ENCODE results near the gene ATP5F1D. TPM values are rescaled to one million over a fixed set of nuclear protein-coding genes. Genes with fewer than 3 reads are reported as not detected.

ATP5F1D gene
- total RNA-seq, 1 donor from 2014 or later, result 233 TPM

DNA sequence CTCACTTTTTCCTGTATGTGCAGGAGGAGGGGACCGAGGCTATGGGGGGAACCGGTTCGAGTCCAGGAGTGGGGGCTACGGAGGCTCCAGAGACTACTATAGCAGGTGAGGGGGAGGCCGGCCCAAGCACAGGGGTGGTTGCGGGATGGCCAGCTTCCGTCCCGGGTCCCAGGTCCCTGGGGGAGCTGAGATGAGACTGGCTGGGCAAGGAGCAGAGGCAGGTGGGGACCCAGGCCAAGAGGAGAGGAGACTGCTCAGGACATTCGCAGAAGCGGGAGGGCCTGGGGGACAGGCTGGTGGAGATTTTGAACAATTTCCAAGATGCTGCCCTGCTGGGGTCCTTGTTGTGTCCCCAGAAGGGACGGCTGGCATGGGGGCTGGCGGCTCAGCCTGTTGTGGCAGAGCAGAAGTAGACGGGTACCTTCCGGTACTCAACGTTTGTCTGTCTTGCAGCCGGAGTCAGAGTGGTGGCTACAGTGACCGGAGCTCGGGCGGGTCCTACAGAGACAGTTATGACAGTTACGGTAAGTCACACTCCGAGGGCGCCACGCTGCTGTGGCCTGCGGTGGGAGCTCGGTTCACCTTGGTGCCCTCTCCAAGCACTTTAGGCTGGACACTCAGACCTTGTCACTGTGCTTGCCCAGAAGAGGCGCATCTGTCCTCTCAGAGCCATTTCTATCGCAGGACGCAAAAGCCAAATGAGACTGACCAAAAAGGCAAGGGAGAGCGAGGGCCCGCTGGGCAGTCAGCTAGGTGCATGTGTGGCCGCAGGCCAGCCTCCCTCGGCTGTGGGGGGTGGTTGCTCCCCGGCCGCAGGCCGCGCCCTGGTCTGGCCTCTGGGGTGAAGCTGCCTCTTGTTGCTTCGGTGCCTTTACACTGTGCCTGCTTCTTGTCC, 30.2 kb downstream of the ATP5F1D start:
- Mint-ChIP-seq H3K4me1 (ENCODE audit: low read depth) (peaks cover 44% of the 10 kb centered on the region), H3K36me3 (ENCODE audit: low read depth) (peaks cover 53% of the 10 kb centered on the region), H3K27ac (peak overlapping the region; percentile 52), H3K4me3 (ENCODE audit: low read depth) (peak overlapping the region; percentile 93), H3K9me3 (no peaks in the 10 kb centered on the region), H3K27me3 (ENCODE audit: low read depth) (no peaks in the 10 kb centered on the region)
- no peak for DNase-seq (ENCODE audit: low spot score)
- intact Hi-C loops (cut with micrococcal nuclease), result loop anchor here (10.0 kb wide), 2 partner anchors 133 to 243 kb away; partner anchors contain the start of genes ADAMTSL5, DAZAP1 and GAMT

DNA sequence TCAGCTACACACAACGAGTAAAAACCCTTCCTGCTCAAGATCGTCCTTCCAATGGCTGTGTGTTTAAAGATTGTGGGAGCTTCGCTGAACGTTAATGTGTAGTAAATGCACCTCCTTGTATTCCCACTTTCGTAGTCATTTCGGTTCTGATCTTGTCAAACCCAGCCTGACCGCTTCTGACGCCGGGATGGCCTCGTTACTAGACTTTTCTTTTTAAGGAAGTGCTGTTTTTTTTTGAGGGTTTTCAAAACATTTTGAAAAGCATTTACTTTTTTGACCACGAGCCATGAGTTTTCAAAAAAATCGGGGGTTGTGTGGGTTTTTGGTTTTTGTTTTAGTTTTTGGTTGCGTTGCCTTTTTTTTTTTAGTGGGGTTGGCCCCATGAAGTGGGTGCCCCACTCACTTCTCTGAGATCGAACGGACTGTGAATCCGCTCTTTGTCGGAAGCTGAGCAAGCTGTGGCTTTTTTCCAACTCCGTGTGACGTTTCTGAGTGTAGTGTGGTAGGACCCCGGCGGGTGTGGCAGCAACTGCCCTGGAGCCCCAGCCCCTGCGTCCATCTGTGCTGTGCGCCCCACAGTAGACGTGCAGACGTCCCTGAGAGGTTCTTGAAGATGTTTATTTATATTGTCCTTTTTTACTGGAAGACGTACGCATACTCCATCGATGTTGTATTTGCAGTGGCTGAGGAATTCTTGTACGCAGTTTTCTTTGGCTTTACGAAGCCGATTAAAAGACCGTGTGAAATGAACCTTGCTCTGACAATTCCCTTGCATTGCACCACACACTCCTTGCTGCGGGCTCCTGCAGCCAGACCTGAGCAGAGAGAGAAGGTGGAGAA, 31.1 kb downstream of the ATP5F1D start:
- Mint-ChIP-seq H3K27me3 (ENCODE audit: low read depth) (no peaks in the 10 kb centered on the region), H3K27ac (peak overlapping the region; percentile 67), H3K9me3 (no peaks in the 10 kb centered on the region), H3K4me3 (ENCODE audit: low read depth) (peak overlapping the region; percentile 54), H3K36me3 (ENCODE audit: low read depth) (peaks cover 55% of the 10 kb centered on the region), H3K4me1 (ENCODE audit: low read depth) (peaks cover 43% of the 10 kb centered on the region)
- no peak for DNase-seq (ENCODE audit: low spot score)
- intact Hi-C loops (cut with micrococcal nuclease), result loop anchor here (10.0 kb wide), 2 partner anchors 132 to 242 kb away; partner anchors contain the start of genes ADAMTSL5, DAZAP1 and GAMT

DNA sequence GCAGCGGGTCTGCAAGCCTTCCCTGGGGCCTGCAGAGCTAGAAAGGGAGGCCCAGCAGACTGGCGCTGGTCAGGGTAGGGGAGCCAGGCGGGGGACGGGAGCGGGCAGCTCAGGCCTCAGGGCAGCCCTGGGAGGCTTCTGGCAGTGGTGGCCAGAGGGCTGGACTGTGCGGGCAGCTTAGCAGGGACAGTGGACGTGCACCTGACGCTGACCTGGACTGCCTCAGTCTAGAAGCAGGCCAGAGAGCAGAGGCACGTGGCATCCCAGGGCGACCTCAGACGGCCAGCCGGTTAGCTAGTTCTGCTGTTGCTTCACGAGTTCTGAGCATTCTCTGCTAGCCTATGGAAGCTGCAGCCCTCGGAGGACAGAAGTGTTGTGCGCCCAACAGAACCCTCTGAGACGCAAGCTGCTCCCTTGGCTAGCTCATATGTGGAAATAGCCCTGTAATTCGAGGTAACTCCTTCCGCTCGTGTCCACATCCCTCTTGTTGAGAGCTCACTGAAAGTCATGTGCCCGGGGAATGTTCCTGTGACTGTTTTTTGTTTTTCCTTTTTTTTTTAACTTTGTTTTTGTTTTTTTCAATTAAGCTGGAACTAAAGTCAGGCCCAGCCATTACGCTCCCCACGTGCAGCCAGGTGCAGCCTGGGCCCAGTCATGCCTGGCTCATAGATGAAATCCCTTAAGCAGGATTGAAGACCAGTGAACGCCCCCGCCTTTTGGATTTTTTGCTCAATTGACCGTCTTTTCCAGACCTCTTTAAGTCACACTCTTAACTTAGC, 31.9 kb downstream of the ATP5F1D start:
- Mint-ChIP-seq H3K27ac (peak overlapping the region; percentile 67), H3K36me3 (ENCODE audit: low read depth) (peaks cover 60% of the 10 kb centered on the region), H3K27me3 (ENCODE audit: low read depth) (no peaks in the 10 kb centered on the region), H3K4me1 (ENCODE audit: low read depth) (peaks cover 39% of the 10 kb centered on the region), H3K4me3 (ENCODE audit: low read depth) (peak overlapping the region; percentile 54), H3K9me3 (no peaks in the 10 kb centered on the region)
- intact Hi-C loops (cut with micrococcal nuclease), result loop anchor here (10.0 kb wide), 2 partner anchors 131 to 241 kb away; partner anchors contain the start of genes ADAMTSL5, DAZAP1 and GAMT
- no peak for DNase-seq (ENCODE audit: low spot score)

DNA sequence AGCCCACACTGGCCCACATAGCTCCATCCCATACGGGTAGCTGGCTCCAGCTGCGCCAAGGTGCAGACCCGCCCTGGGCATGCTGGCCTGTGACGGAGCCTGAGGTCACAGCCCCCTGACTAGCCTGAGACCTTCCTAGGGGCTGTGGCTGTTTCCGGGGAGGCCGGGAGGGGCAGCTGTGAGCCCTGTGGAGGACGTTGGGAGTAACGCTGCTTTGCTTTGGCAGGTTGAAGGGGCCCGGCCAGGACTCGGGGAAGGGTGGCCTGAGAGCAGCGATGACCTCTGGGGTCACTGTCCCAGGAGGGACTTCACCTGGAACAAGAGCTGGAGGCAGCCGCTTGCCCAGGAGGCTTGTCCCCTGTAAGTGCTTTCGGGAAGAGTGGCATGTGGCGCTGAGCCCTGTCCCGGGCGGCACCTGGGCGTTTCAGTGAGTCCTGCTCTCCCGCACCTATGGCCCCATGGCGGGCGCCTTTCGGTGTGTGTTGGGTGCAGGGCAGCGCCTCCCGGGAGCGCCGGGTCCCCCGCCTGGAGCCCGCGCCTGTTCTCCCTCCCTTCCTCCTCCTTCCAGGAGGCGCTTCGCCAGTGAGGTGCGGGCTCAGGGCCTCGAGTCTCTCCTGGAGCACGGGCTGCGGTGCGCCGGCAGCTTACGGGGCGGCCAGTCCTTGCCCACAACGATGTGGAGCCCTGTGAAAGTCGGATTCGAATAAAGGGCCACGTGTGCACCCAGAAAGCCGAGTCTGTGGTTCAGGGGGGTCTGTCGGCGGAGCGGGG, 32.7 kb downstream of the ATP5F1D start:
- no peak for DNase-seq (ENCODE audit: low spot score)
- peak overlapping the region; percentile 64 for H3K27ac Mint-ChIP-seq
- H3K4me3 Mint-ChIP-seq (ENCODE audit: low read depth), result peak overlapping the region; percentile 75
- intact Hi-C loops (cut with micrococcal nuclease), result loop anchor here (10.0 kb wide), 2 partner anchors 131 to 241 kb away; partner anchors contain the start of genes ADAMTSL5, DAZAP1 and GAMT
- no peaks in the 10 kb centered on the region for H3K9me3 Mint-ChIP-seq
- peaks cover 35% of the 10 kb centered on the region for H3K4me1 Mint-ChIP-seq (ENCODE audit: low read depth)
- H3K36me3 Mint-ChIP-seq (ENCODE audit: low read depth), result peaks cover 66% of the 10 kb centered on the region
- H3K27me3 Mint-ChIP-seq (ENCODE audit: low read depth), result no peaks in the 10 kb centered on the region

GRCh38 chr19:1274852-1275259, 33.3 kb downstream of the ATP5F1D start:
- H3K36me3 Mint-ChIP-seq (ENCODE audit: low read depth), result peaks cover 70% of the 10 kb centered on the region
- intact Hi-C loops (cut with micrococcal nuclease), result loop anchor here (5.0 to 10.0 kb wide), 3 partner anchors 107 to 240 kb away; partner anchors contain the start of genes ADAMTSL5, DAZAP1, GAMT and NDUFS7
- no peak for DNase-seq (ENCODE audit: low spot score)
- H3K9me3 Mint-ChIP-seq, result no peaks in the 10 kb centered on the region
- peaks cover 38% of the 10 kb centered on the region for H3K4me1 Mint-ChIP-seq (ENCODE audit: low read depth)
- H3K4me3 Mint-ChIP-seq (ENCODE audit: low read depth), result peak overlapping the region; percentile 75
- H3K27ac Mint-ChIP-seq, result no peak overlapping the region
- H3K27me3 Mint-ChIP-seq (ENCODE audit: low read depth), result no peaks in the 10 kb centered on the region

DNA sequence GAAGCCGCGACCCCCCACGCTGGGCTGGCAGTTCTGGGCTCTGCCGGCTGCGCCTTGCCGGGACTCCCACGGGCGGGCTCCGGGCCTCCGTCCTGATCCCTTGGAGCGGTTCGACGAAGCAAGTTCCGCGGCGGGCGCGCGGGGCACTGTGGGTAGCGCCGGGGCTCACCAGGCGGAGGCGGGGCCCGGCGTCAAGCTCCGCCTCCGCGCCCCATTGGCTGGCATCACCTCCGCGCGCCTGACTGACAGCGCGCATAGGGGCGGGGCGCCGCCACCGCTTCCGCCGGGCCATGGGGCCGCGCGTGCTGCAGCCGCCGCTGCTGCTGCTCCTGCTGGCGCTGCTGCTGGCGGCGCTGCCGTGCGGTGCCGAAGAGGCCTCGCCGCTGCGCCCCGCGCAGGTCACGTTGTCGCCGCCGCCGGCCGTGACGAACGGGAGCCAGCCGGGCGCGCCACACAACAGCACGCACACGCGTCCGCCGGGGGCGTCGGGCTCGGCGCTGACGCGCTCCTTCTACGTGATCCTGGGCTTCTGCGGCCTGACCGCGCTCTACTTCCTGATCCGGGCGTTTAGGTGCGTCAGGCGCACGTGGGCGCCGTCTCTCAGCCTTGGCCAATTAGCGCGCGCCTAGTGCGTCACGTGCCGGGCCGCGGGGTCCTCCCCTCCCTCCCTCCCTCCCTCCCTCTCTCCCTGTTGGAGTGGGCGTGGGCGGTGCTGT, 33.9 kb downstream of the ATP5F1D start, which contains the start of gene FAM174C:
Gene FAM174C, plus strand, starts transcription at position 271 of the 716 bp plus-strand sequence. Its CDS starts 20 bp downstream, at position 291.
- Mint-ChIP-seq H3K4me1 (ENCODE audit: low read depth) (peaks cover 37% of the 10 kb centered on the region), H3K4me3 (ENCODE audit: low read depth) (peak within 1 kb of the TSS; percentile 92), H3K9me3 (no peaks in the 10 kb centered on the region), H3K36me3 (ENCODE audit: low read depth) (peaks cover 70% of the 10 kb centered on the region), H3K27me3 (ENCODE audit: low read depth) (no peaks in the 10 kb centered on the region), H3K27ac (peak within 1 kb of the TSS; percentile 96)
- peak; percentile 93 for DNase-seq (ENCODE audit: low spot score)
- intact Hi-C loops (cut with micrococcal nuclease), result loop anchor here (5.0 to 10.0 kb wide), 3 partner anchors 107 to 239 kb away; partner anchors contain the start of genes ADAMTSL5, DAZAP1, GAMT and NDUFS7

- no peaks in the 10 kb centered on the region for H3K27me3 Mint-ChIP-seq (ENCODE audit: low read depth)
Measured at GRCh38 chr19:1275976-1276627, 34.6 kb downstream of the ATP5F1D start.

DNA sequence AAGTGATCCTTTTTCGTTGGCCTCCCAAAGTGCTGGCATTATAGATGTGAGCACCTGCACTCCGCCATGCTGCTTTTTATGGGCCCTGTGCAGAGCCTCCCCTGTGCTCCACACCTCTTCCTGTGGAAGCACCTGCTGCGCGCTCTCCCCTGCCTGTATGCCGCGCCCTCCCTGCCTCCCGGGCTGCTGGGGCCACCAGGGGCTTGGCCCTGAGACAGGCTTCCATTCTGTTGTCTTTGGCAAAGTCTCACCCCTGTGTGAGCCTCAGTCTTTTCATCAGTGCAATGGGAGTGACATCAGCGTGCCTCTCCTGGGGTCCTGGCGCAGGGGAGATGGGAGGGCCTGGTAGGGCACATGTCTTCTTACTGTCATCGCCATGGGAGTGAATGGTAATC, 35.1 kb downstream of the ATP5F1D start:
- no peak for DNase-seq (ENCODE audit: low spot score)
- Mint-ChIP-seq H3K4me3 (ENCODE audit: low read depth) (peak overlapping the region; percentile 92), H3K9me3 (no peaks in the 10 kb centered on the region), H3K36me3 (ENCODE audit: low read depth) (peaks cover 59% of the 10 kb centered on the region), H3K27ac (peak overlapping the region; percentile 96), H3K27me3 (ENCODE audit: low read depth) (peaks cover under 1% of the 10 kb centered on the region), H3K4me1 (ENCODE audit: low read depth) (peaks cover 30% of the 10 kb centered on the region)
- intact Hi-C loops (cut with micrococcal nuclease), result loop anchor here (5.0 to 10.0 kb wide), 3 partner anchors 106 to 238 kb away; partner anchors contain the start of genes ADAMTSL5, DAZAP1, GAMT and NDUFS7

More at GRCh38 chr19:1275976-1276627, 34.6 kb downstream of the ATP5F1D start:
- intact Hi-C loops (cut with micrococcal nuclease), result loop anchor here (5.0 to 10.0 kb wide), 3 partner anchors 106 to 239 kb away; partner anchors contain the start of genes ADAMTSL5, DAZAP1, GAMT and NDUFS7
- no peak for DNase-seq (ENCODE audit: low spot score)
- peaks cover 65% of the 10 kb centered on the region for H3K36me3 Mint-ChIP-seq (ENCODE audit: low read depth)
- peaks cover 34% of the 10 kb centered on the region for H3K4me1 Mint-ChIP-seq (ENCODE audit: low read depth)
- peak overlapping the region; percentile 96 for H3K27ac Mint-ChIP-seq
- peak overlapping the region; percentile 92 for H3K4me3 Mint-ChIP-seq (ENCODE audit: low read depth)
- no peaks in the 10 kb centered on the region for H3K9me3 Mint-ChIP-seq

- peaks cover 55% of the 10 kb centered on the region for H3K36me3 Mint-ChIP-seq (ENCODE audit: low read depth)
- H3K27me3 Mint-ChIP-seq (ENCODE audit: low read depth), result peaks cover 3% of the 10 kb centered on the region
Measured at GRCh38 chr19:1277061-1277460, 35.5 kb downstream of the ATP5F1D start.

GRCh38 chr19:1278074-1278473, 36.5 kb downstream of the ATP5F1D start:
- intact Hi-C loops (cut with micrococcal nuclease), result loop anchor here (5.0 to 10.0 kb wide), 3 partner anchors 104 to 237 kb away; partner anchors contain the start of genes ADAMTSL5, DAZAP1, GAMT and NDUFS7
- Mint-ChIP-seq H3K9me3 (no peaks in the 10 kb centered on the region), H3K4me1 (ENCODE audit: low read depth) (peaks cover 21% of the 10 kb centered on the region), H3K27ac (no peak overlapping the region), H3K36me3 (ENCODE audit: low read depth) (peaks cover 46% of the 10 kb centered on the region), H3K27me3 (ENCODE audit: low read depth) (peaks cover 4% of the 10 kb centered on the region), H3K4me3 (ENCODE audit: low read depth) (no peak overlapping the region)
- DNase-seq (ENCODE audit: low spot score), result no peak

More at GRCh38 chr19:1277061-1277460, 35.5 kb downstream of the ATP5F1D start:
- H3K4me3 Mint-ChIP-seq (ENCODE audit: low read depth), result peak overlapping the region; percentile 92
- H3K9me3 Mint-ChIP-seq, result no peaks in the 10 kb centered on the region
- H3K27ac Mint-ChIP-seq, result peak overlapping the region; percentile 96
- H3K4me1 Mint-ChIP-seq (ENCODE audit: low read depth), result peaks cover 28% of the 10 kb centered on the region
- DNase-seq (ENCODE audit: low spot score), result no peak
- intact Hi-C loops (cut with micrococcal nuclease), result loop anchor here (5.0 to 10.0 kb wide), 3 partner anchors 105 to 238 kb away; partner anchors contain the start of genes ADAMTSL5, DAZAP1, GAMT and NDUFS7
